ENCODE results near the gene GPR152.

GRCh38 chr11:67489203-67489884, 36.8 kb upstream of the GPR152 start:
- TF ChIP-seq EP300 (IDR thresholded peaks at IDR 0.05) (no peak), CTCF (IDR thresholded peaks at IDR 0.05) (no peak)
